HG03060 (cell line): ENCODE results near the gene CACTIN.

ENCODE experiments used
- ATAC-seq: cut with Tn5 transposase; IDR thresholded peaks from one replicate; pipeline ENCODE4 v1.9.1; 2021; ENCODE audit warnings: low read depth, moderate number of reproducible peaks; ENCODE audit not compliant: unreplicated experiment

Gene CACTIN

GRCh38 chr19:3613818-3614661, 12.6 kb downstream of the CACTIN start:
- no peak for ATAC-seq

GRCh38 chr19:3612901-3613741, 13.5 kb downstream of the CACTIN start:
- ATAC-seq: no peak

GRCh38 chr19:3612330-3612729, 14.3 kb downstream of the CACTIN start:
- ATAC-seq: no peak

DNA sequence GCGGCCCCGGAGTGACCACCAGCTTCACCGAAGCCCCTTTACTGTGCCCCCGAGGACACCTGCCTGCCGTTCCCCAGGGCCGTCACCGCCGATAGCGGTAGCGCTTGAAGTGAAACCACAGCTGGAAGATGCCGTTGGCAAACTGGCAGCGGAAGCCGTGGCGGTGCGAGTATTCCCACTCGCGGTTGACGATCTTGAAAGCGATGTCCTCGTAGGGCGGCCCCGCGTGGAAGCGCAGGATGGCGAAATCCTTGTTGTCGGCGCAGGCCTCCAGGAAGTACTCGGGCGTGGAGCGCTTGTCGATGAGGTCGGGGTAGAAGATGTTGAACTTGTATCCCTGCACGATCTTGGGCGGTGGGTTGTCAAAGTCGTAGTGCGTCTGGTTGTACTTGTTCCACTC, 14.7 kb downstream of the CACTIN start:
- ATAC-seq: no peak

DNA sequence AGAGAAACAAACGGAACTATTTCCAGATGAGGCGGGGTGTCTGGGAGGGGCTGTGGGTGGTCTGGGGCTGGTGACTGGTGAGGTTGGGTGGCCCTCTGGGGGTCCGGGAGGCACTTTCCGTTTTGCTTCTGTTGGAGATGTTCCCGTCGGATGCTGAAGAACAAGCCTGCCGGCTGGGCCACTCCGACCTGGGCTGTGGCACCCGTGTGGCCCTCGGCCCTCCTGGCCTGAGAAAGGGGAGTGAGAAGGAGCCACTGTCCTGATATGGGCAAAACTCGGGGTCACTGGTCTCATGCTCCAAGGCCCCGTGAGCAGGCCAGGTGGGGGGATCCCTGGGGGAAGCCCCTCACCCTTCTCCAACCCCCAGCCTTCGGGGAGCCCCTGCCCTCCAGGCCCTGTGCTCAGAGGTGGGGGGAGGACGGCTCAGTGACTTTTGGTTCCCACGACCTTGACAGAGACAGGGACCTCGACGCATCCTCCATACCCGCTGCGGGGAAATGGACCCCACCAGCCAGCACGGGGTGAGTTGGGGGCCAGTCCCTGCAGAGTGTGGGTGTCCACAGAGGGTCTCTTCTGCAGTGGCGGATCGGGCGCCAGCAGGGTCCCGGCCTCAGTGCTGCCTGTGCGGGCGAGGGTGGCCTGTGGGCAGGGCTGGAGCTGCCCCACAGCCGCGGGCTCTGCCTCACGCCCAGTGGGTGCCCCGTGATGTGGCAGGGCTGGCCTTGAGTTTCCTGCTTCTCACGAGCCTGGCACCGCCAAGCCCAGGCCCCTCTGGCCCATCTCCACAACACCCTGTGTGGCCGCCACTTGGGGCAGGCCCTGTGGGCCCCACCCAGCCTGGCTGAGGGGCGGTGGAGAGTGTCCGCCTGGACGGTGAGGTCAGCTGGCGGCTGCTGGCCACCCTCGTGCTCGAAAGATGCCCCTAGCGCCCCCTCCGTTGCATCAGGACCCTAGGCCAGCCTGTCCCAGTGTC, 15.6 kb downstream of the CACTIN start:
- ATAC-seq: no peak

DNA sequence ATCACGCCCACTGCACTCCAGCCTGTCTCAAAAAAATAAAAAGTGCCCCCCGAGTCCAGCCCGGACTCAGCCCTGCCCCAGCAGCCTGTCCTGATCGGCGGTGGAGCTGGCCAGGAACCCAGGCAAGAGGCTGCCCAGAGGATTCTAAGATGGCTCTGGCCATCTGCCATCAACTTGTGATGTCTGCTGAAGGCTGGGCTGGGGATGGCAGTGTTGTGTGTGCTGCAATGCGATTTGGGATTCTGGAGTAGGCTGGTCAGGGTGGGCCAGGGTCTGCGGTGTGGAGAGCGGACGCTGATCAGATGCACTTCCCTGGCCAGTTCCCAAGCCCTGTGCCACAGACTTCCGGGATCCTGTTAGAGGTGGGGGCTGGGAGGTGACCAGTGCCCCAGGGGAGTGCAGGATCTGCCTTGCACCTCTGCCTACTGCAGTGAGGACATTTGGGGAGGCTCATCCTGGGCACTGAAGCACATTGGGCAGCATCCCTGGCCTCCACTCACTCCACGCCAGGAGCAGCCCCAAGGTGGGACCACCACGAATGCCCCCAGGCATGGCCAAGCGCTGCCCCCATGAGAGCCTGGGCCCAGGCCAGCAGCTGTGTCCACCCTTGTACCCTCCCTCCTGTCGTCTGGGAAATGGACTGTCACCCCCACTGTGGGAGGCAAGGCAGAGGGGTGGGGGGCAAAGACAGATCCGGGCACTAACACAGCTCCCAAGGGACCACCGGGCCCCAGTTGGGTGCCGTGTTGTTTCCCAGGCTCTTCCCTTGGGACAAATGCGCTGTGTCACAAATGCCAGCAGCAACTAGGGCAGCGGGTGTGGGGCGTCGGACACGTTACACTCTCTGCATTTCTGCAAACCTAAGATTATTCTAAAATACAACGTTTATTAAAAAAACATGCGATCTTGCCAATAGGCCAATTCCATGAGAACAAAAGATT, 16.5 kb downstream of the CACTIN start:
- ATAC-seq: no peak

DNA sequence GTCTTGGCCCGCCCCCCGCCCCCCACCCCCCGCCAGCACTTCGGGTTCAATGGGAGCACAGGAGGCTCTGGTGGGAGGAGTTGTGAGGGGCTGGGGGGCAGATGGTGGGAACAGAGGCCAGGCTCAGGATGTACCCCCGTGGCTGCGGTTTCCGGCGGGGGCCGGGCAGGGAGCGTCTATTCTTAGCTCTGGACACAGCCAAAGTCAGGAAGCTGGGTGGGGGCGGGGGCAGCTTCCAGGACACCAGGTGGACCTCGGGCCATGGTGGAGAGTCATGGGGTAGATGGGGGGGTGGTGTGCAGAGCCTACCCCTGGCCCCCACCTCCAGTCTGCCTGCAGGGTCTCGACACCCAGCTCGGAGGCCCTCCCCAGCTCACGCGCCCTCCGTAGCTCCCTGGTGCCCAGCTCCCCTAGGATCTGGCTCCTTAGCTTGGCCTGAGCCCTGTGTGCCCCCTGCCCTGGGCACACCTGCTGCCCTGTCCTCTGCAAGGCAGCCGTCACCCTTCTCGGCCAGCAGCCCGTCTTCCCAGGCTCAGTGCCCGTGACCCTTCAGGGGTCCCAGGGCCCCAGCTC, 17.8 kb downstream of the CACTIN start:
- no peak for ATAC-seq

DNA sequence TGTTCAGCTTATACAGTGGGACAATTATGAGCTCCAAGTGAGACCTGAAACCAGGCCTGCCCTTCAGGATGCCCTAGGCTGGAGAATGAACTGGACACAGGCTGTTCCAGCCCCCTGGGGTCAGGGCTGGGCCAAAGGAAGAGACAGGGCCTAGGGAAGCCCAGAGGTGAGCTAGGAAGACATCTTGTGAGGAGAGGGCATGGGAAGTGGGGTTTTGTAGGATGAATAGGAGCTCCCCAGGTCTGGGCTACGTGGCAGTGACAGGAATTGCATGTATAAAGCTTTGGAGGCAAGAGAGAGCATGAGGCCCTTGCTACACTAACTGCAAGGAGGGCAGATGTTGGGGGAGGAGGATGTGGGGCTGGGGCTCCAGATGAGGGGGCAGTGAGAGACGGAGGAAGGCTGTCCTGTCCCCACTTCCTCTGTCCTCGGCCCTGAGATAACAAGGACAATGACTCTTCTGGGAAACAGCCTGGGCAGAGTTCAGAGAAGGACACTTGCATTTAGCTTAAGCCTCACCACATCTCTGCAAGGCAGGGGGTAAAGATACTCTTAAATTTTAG, 18.4 kb downstream of the CACTIN start:
- no peak for ATAC-seq

GRCh38 chr19:3607303-3608078, 19.1 kb downstream of the CACTIN start:
- no peak for ATAC-seq

- no peak for ATAC-seq
Observed at GRCh38 chr19:3606690-3607289, 19.8 kb downstream of the CACTIN start, which contains the start of gene TBXA2R. TBXA2R (minus strand) TSS chr19:3606875; CDS start chr19:3600634, 6,241 bp downstream.

DNA sequence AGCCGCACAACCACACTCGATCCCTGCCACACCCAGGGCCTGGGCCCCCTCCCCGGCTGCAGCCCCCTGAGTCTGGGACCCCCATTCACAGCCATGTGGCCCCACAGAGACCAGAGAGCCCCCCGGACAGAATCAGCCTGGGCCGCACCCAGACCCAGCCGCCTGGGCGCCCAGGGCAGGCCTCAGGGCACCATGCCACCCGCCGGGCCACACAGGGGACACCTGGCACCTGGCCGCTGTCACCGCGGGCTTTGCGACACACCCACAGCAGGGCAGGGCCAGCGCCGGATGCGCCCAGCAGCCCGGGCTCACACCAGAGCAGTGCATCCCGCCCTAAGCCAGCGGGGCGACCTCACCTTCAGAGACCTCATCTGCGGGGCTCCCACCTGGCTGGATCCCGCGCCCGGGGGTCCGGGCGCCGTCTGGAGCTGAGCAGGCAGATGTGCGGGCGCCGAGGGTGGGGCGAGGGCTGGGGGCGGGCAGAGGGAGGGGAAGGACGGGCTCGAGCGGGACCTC, 20.4 kb downstream of the CACTIN start:
- no peak for ATAC-seq

DNA sequence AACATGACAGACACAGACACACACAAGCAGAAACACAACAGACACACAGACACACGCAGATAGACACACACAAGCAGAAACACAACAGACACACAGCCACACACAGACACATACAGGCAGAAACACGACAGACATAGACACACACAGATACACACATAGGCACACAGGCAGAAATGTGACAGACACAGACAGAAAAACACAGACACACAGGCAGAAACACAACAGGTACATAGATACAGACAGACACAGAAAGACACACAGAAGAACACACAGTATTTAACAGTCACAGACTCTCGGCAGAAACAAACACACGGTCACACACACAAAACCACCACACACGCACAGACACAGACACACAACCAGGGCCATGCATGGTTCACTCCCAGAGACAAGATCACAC, 20.8 kb downstream of the CACTIN start:
- ATAC-seq: no peak

DNA sequence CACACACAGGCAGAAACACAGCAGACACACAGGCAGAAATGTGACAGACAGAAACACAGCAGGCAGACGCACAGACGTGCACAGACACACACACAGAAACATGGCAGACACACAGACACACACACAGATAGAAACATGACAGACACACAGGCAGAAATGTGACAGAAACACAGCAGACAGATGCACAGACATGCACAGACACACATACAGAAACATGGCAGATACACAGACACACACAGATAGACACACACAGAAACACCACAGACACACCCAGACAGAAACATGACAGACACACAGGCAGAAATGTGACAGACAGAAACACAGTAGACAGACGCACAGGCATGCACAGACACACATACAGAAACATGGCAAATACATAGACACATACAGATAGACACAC, 21.2 kb downstream of the CACTIN start:
- no peak for ATAC-seq

DNA sequence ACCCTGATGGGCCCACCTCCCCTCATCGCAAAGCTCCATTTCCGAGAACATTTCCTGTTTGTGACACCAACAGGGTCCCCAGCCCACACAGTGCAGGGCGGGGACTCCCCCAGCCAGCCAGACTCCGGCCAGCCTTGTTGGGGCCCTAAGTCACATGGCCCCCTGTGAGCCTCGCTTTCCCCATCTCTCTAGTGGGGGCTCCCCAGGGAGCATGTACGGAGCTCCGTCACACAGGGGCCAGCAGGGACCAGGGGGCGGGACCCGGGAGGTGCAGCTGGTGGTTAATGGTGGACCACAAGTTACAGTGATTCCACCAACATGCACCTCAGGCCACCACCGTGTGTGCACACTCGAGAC, 21.6 kb downstream of the CACTIN start:
- no peak for ATAC-seq

DNA sequence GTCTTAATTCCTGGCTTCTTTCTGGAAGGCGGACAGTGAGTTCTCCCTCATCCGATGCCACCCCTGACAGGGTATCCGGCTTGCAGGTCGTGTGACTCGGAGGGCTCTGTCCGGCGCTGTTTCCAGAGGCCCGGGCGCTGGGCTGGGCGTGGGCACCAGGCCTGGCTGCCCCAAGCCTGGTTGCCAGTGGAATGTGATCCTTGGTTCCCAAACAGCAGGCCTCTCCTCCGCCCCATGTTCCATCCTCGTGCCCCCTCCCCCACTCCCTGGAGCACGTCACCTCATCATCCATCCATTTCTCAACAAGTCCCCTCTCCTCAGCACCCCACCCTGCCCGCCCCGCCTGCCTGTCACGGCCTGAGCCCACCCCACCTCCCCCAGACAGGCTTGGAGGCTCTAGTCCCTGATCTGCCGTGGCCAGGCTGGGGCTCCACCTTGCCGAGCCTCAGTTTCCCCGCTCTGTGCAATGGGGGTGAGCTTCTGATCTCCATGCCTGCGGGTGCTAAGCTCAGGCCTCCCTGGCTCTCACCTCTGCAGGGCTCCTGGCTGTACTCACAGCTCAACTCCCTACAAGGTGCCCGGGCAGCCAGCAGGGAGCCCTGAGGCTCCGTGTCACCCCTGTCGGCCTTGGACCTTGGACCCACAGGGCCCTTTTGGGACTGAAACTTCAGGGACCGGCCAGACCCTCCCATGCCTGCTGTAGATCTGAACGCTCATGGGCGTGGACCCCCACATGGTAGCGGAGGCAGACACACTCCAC, 22.2 kb downstream of the CACTIN start:
- ATAC-seq: no peak

DNA sequence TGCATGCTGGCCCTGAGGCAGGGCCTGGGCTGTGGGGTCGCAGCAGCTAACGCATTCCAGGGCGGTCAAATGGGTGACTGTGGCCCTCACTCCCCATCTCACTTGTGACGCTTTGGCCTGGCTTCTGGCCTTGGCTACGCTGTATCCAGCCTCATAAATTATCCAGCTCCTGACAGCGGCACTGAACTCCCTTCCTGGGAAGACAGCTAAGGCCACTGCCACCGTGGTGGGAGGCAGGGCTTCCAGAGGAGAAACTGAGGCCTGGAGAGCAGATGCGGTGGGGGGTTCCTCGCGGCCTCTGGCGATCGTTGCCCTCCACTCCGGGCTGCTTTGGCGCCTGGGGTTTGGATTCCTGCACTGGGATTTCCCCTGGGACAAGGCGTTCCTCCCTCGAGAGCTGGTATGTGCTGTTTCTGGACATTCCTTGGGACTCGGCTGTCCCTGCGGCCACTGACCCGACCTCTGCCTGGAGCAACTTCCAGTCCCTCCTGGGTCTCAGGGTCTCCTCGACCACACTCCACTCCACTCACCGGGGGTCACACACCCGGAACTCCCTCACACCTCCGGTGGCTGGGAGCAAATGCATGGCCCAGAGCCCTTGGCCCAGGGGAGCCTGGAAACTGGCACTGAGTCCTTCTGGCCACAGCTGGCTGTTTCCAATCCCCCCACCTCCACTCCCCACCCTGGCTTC, 23.3 kb downstream of the CACTIN start:
- no peak for ATAC-seq
